WTC11 (cell line): ENCODE data around the gene OR5AP2. TPM values are rescaled to one million over a fixed set of nuclear protein-coding genes. Genes with fewer than 3 reads are reported as not detected.
A peak's percentile ranks its signal among the peaks of the same experiment; 100 is the strongest.

ENCODE experiments used
- ATAC-seq: fragments of 200-7000 bp; cut with Tn5 transposase; 2 replicates; pipeline ENCODE4 v1.10.0; 2021; ENCODE audit warnings: mild to moderate bottlenecking, moderate library complexity
- CTCF ChIA-PET: fragments of 300-600 bp; sonication (Branson Sonifier 250); formaldehyde crosslinking; loops from one replicate; lab custom pipeline; 2021; ENCODE audit warnings: antibody characterized with exemption; lab: Charles Lee
- POLR2A ChIA-PET: fragments of 350-600 bp; sonication (Branson Sonifier 250); formaldehyde crosslinking; loops from one replicate; lab custom pipeline; 2021; ENCODE audit warnings: antibody characterized with exemption; lab: Charles Lee
- DNase-seq: peaks from one replicate; pipeline ENCODE4 v3.0.0; 2021; ENCODE audit warnings: low spot score
- H3K27ac Mint-ChIP-seq: 2 replicates; pipeline ENCODE4 v1.8.0; 2021; ENCODE audit warnings: mixed read lengths
- H3K27me3 Mint-ChIP-seq: 2 replicates; pipeline ENCODE4 v1.8.0; 2021; ENCODE audit warnings: low read depth, mild to moderate bottlenecking, moderate library complexity, mixed read lengths
- H3K36me3 Mint-ChIP-seq: 2 replicates; pipeline ENCODE4 v1.8.0; 2021; ENCODE audit warnings: mixed read lengths
- H3K4me1 Mint-ChIP-seq: 2 replicates; pipeline ENCODE4 v1.8.0; 2022; ENCODE audit warnings: mixed read lengths
- H3K4me3 Mint-ChIP-seq: 2 replicates; pipeline ENCODE4 v1.8.0; 2021; ENCODE audit warnings: mild to moderate bottlenecking, moderate library complexity, mixed read lengths
- H3K9me3 Mint-ChIP-seq: 2 replicates; pipeline ENCODE4 v1.8.0; 2021; ENCODE audit warnings: mixed read lengths
- AR ChIP-seq: fragments of 250-450 bp; sonication (Bioruptor Pico); IDR thresholded peaks from 2 replicates; pipeline ENCODE4 v1.9.0; 2021; ENCODE audit warnings: mild to moderate bottlenecking
- ATF1 ChIP-seq: sonication (generic); formaldehyde crosslinking; IDR thresholded peaks from 2 replicates; pipeline ENCODE4 v1.8.1; 2023; ENCODE audit warnings: mild to moderate bottlenecking, moderate library complexity, missing genetic modification reagents
- CDX4 ChIP-seq: fragments of 250-450 bp; sonication (Bioruptor Pico); IDR thresholded peaks from 2 replicates; pipeline ENCODE4 v1.9.0; 2021; ENCODE audit warnings: moderate library complexity, mild to moderate bottlenecking, inconsistent platforms, borderline replicate concordance
- CREB1 ChIP-seq: sonication (generic); formaldehyde crosslinking; IDR thresholded peaks from 2 replicates; pipeline ENCODE4 v1.8.0; 2023; ENCODE audit warnings: mild to moderate bottlenecking, missing genetic modification reagents
- CTCF ChIP-seq: fragments of 200-600 bp; IDR thresholded peaks from 2 replicates; pipeline ENCODE4 v1.8.0; 2022; ENCODE audit warnings: antibody characterized with exemption
- ESRRA ChIP-seq: sonication (generic); formaldehyde crosslinking; IDR thresholded peaks from 2 replicates; pipeline ENCODE4 v1.8.1; 2022; ENCODE audit warnings: mild to moderate bottlenecking, missing genetic modification reagents, borderline replicate concordance
- GTF2I ChIP-seq: fragments of 250-450 bp; sonication (Bioruptor Pico); conservative IDR thresholded peaks from 2 replicates; pipeline ENCODE4 v1.4.0; 2021; ENCODE audit warnings: mild to moderate bottlenecking
- JUN ChIP-seq: sonication (generic); formaldehyde crosslinking; IDR thresholded peaks from 2 replicates; pipeline ENCODE4 v1.8.0; 2023; ENCODE audit warnings: mild to moderate bottlenecking, missing genetic modification reagents
- KAT7 ChIP-seq: sonication (generic); formaldehyde crosslinking; IDR thresholded peaks from 2 replicates; pipeline ENCODE4 v1.8.1; 2023; ENCODE audit warnings: missing genetic modification reagents, mild to moderate bottlenecking, borderline replicate concordance
- OVOL2 ChIP-seq: fragments of 250-450 bp; sonication (Bioruptor Pico); IDR thresholded peaks from 2 replicates; pipeline ENCODE4 v1.9.0; 2021; ENCODE audit warnings: mild to moderate bottlenecking, borderline replicate concordance
- PREB ChIP-seq: sonication (generic); formaldehyde crosslinking; IDR thresholded peaks from 2 replicates; pipeline ENCODE4 v1.8.1; 2022; ENCODE audit warnings: mild to moderate bottlenecking, missing genetic modification reagents, moderate library complexity, borderline replicate concordance
- PRRX2 ChIP-seq: fragments of 250-450 bp; sonication (Bioruptor Pico); IDR thresholded peaks from 2 replicates; pipeline ENCODE4 v1.8.0; 2021; ENCODE audit warnings: mild to moderate bottlenecking
- SMAD3 ChIP-seq: sonication (generic); formaldehyde crosslinking; IDR thresholded peaks from 2 replicates; pipeline ENCODE4 v1.8.0; 2022; ENCODE audit warnings: missing genetic modification reagents, mild to moderate bottlenecking, borderline replicate concordance
- SOX15 ChIP-seq: fragments of 250-450 bp; sonication (Bioruptor Pico); IDR thresholded peaks from 2 replicates; pipeline ENCODE4 v1.9.0; 2021; ENCODE audit warnings: mild to moderate bottlenecking
- TEAD4 ChIP-seq: sonication (generic); formaldehyde crosslinking; IDR thresholded peaks from 2 replicates; pipeline ENCODE4 v1.8.0; 2022; ENCODE audit warnings: mild to moderate bottlenecking, missing genetic modification reagents
- USF1 ChIP-seq: sonication (generic); formaldehyde crosslinking; IDR thresholded peaks from 2 replicates; pipeline ENCODE4 v1.8.0; 2022; ENCODE audit warnings: mild to moderate bottlenecking, missing genetic modification reagents
- ZBTB21 ChIP-seq: sonication (generic); formaldehyde crosslinking; IDR thresholded peaks from 2 replicates; pipeline ENCODE4 v1.8.1; 2023; ENCODE audit warnings: mild to moderate bottlenecking, missing genetic modification reagents, borderline replicate concordance
- ZNF219 ChIP-seq: sonication (generic); formaldehyde crosslinking; IDR thresholded peaks from 2 replicates; pipeline ENCODE4 v1.8.0; 2023; ENCODE audit warnings: missing genetic modification reagents, mild to moderate bottlenecking, borderline replicate concordance
- ZNF263 ChIP-seq: sonication (generic); formaldehyde crosslinking; IDR thresholded peaks from 2 replicates; pipeline ENCODE4 v1.8.1; 2022; ENCODE audit warnings: low read depth, mild to moderate bottlenecking, moderate library complexity, missing genetic modification reagents
- ZNF423 ChIP-seq: fragments of 250-450 bp; sonication (Bioruptor Pico); IDR thresholded peaks from 2 replicates; pipeline ENCODE4 v2.1.2; 2022; ENCODE audit warnings: mild to moderate bottlenecking, moderate library complexity
- ZNF425 ChIP-seq: fragments of 250-450 bp; sonication (Bioruptor Pico); conservative IDR thresholded peaks from 2 replicates; pipeline ENCODE4 v1.9.0; 2021; ENCODE audit warnings: mild to moderate bottlenecking
- total RNA-seq: library from RNA; stranded (reverse); gene quantifications from 3 replicates; pipeline ENCODE4 v1.2.3, GENCODE V29; 2021

The OR5AP2 gene
- total RNA-seq, 1 experiment from 2014 or later, result not detected

- TF ChIP-seq AR (CRISPR knock-in tag) (no peak), JUN (no peak)
These were observed 9.9 kb downstream of the OR5AP2 start (continued) for GRCh38 chr11:56632329-56632728.

- no peaks in the 10 kb centered on the region; the same call in none of the 2 replicates for H3K27me3 Mint-ChIP-seq
- TF ChIP-seq ZNF219 (CRISPR knock-in tag) (no peak), OVOL2 (no peak), SOX15 (CRISPR knock-in tag) (no peak), ZBTB21 (no peak), TEAD4 (no peak), USF1 (CRISPR knock-in tag) (no peak)
- TF ChIP-seq, all 79 proteins: peak for 0
- Mint-ChIP-seq H3K9me3 (no peaks in the 10 kb centered on the region), H3K4me1 (peaks cover 15% of the 10 kb centered on the region), H3K36me3 (no peaks in the 10 kb centered on the region), H3K27ac (no peak overlapping the region), H3K4me3 (no peak overlapping the region)
- POLR2A ChIA-PET, result no interaction called here
- CTCF ChIA-PET, result interaction anchor here (1.0 kb wide), 1 partner anchor 81 kb away, joined by 3 read pairs; no protein-coding TSS in a partner anchor
- ATAC-seq (no peak), DNase-seq (no peak)
These were observed 16.3 kb downstream of the OR5AP2 start for GRCh38 chr11:56625946-56626345.

GRCh38 chr11:56624661-56625110 lies 17.6 kb downstream of the OR5AP2 start:
- ChIA-PET CTCF (no interaction called here), POLR2A (no interaction called here)
- H3K4me3 Mint-ChIP-seq, result no peak overlapping the region
- no peak overlapping the region for H3K27ac Mint-ChIP-seq
- TF ChIP-seq CREB1 (CRISPR knock-in tag), result no peak
- 0 out of 2 replicates have a peak, but pooled peaks have one; percentile 17 for TF ChIP-seq CTCF
- TF ChIP-seq ATF1, result no peak
- peaks cover 20% of the 10 kb centered on the region for H3K4me1 Mint-ChIP-seq
- no peaks in the 10 kb centered on the region for H3K9me3 Mint-ChIP-seq
- no peaks in the 10 kb centered on the region for H3K36me3 Mint-ChIP-seq
- no peak for DNase-seq
- peak; percentile 72 for ATAC-seq
- no peaks in the 10 kb centered on the region; the same call in none of the 2 replicates for H3K27me3 Mint-ChIP-seq

GRCh38 chr11:56611174-56611573 lies 31.1 kb downstream of the OR5AP2 start:
- no peak for TF ChIP-seq GTF2I (CRISPR knock-in tag)
- no peak for TF ChIP-seq SMAD3 (CRISPR knock-in tag)
- TF ChIP-seq CDX4, result no peak
- no peak for TF ChIP-seq PREB (CRISPR knock-in tag)
- no peak for TF ChIP-seq ZNF423 (CRISPR knock-in tag)
- TF ChIP-seq PRRX2 (CRISPR knock-in tag), result no peak
- no peak for TF ChIP-seq JUN
- no peak for TF ChIP-seq ZNF425
- no peak for TF ChIP-seq TEAD4
- no peak for TF ChIP-seq ZNF263 (CRISPR knock-in tag)
- no peak for TF ChIP-seq ESRRA
- TF ChIP-seq KAT7 (CRISPR knock-in tag), result no peak
- TF ChIP-seq, all 79 proteins: peak for 0
- CTCF ChIA-PET, result no interaction called here
- H3K27me3 Mint-ChIP-seq, result no peaks in the 10 kb centered on the region
- no peaks in the 10 kb centered on the region for H3K4me1 Mint-ChIP-seq
- no peak for ATAC-seq
- no peak for DNase-seq
- H3K9me3 Mint-ChIP-seq, result peaks cover 3% of the 10 kb centered on the region; the same call in 1 of the 2 replicates
- H3K4me3 Mint-ChIP-seq, result no peak overlapping the region
- no peak overlapping the region for H3K27ac Mint-ChIP-seq
- H3K36me3 Mint-ChIP-seq, result no peaks in the 10 kb centered on the region
- POLR2A ChIA-PET, result no interaction called here
